ENCODE data around the gene CDC123. TPM values are rescaled to one million over a fixed set of nuclear protein-coding genes. Genes with fewer than 3 reads are reported as not detected.
A peak's percentile ranks its signal among the peaks of the same experiment; 100 is the strongest.

The CDC123 gene
- total RNA-seq, 1 experiment from 2014 or later = 153 TPM

GRCh38 chr10:12235796-12236195 lies 39.8 kb downstream of the CDC123 start:
- H3K27ac Mint-ChIP-seq = no peak overlapping the region
- H3K4me1 Mint-ChIP-seq = no peaks in the 10 kb centered on the region
- ChIA-PET POLR2A (no interaction called here), CTCF (no interaction called here)
- DNase-seq (ENCODE audit: low spot score) (no peak), ATAC-seq (no peak)
- H3K9me3 Mint-ChIP-seq = no peaks in the 10 kb centered on the region
- peaks cover 62% of the 10 kb centered on the region for H3K36me3 Mint-ChIP-seq
- TF ChIP-seq GABPB1 (CRISPR knock-in tag; IDR thresholded peaks at IDR 0.05) (no peak), ELF4 (CRISPR knock-in tag; IDR thresholded peaks at IDR 0.05; ENCODE audit: low read depth) (no peak), E2F1 (CRISPR knock-in tag; IDR thresholded peaks at IDR 0.05) (no peak)
- no peak overlapping the region for H3K4me3 Mint-ChIP-seq
- no peaks in the 10 kb centered on the region for H3K27me3 Mint-ChIP-seq (ENCODE audit: low read depth)

- TF ChIP-seq ZNF317 (CRISPR knock-in tag; IDR thresholded peaks at IDR 0.05; ENCODE audit: borderline replicate concordance, low read depth) (no peak), HMGA2 (CRISPR knock-in tag; IDR thresholded peaks at IDR 0.05) (peak; percentile 57; the same call in 1 of the 2 replicates)
- no peaks in the 10 kb centered on the region for H3K4me1 Mint-ChIP-seq
- CTCF ChIA-PET = no interaction called here
- no peaks in the 10 kb centered on the region for H3K27me3 Mint-ChIP-seq (ENCODE audit: low read depth)
- peaks cover 56% of the 10 kb centered on the region for H3K36me3 Mint-ChIP-seq
- no peak overlapping the region for H3K27ac Mint-ChIP-seq
- DNase-seq (ENCODE audit: low spot score) (no peak), ATAC-seq (no peak)
- no peak overlapping the region for H3K4me3 Mint-ChIP-seq
- POLR2A ChIA-PET = no interaction called here
- H3K9me3 Mint-ChIP-seq = no peaks in the 10 kb centered on the region
These were observed 41.6 kb downstream of the CDC123 start for GRCh38 chr10:12237265-12238220.

DNA sequence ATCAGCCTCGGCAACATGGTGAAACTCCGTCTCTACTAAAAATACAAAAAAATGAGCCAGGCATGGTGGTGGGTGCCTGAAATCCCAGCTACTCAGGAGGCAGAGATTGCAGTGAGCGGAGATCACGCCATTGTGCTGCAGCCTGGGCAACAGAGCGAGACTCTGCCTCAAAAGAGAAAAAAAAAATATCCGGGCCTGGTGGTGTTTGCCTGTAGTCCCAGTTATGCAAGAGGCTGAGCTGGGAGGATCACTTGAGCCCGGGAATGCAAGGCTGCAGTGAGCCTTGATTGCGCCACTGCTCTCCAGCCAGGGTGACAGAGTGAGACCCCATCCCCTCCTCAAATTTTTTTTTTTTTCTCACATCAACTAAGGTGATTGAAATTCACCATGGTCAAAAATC lies 42.8 kb downstream of the CDC123 start:
- no peaks in the 10 kb centered on the region for H3K9me3 Mint-ChIP-seq
- ChIA-PET CTCF (no interaction called here), POLR2A (interaction anchor here (0.7 kb wide), 1 partner anchor 359 kb away, joined by 3 read pairs; no protein-coding TSS in a partner anchor)
- no peak overlapping the region for H3K27ac Mint-ChIP-seq
- H3K4me1 Mint-ChIP-seq = no peaks in the 10 kb centered on the region
- ATAC-seq (no peak), DNase-seq (ENCODE audit: low spot score) (no peak)
- peaks cover 57% of the 10 kb centered on the region for H3K36me3 Mint-ChIP-seq
- TF ChIP-seq, protein P1, sequence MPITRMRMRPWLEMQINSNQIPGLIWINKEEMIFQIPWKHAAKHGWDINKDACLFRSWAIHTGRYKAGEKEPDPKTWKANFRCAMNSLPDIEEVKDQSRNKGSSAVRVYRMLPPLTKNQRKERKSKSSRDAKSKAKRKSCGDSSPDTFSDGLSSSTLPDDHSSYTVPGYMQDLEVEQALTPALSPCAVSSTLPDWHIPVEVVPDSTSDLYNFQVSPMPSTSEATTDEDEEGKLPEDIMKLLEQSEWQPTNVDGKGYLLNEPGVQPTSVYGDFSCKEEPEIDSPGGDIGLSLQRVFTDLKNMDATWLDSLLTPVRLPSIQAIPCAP (CRISPR knock-in tag; IDR thresholded peaks at IDR 0.05) = no peak
- TF ChIP-seq SMAD3 (CRISPR knock-in tag; IDR thresholded peaks at IDR 0.05; ENCODE audit: borderline replicate concordance) (no peak), ERG (CRISPR knock-in tag; IDR thresholded peaks at IDR 0.05) (no peak), HMGA2 (CRISPR knock-in tag; IDR thresholded peaks at IDR 0.05) (no peak), JUN (CRISPR knock-in tag; IDR thresholded peaks at IDR 0.05) (no peak), ZNF416 (CRISPR knock-in tag; IDR thresholded peaks at IDR 0.05) (no peak), FOXK1 (CRISPR knock-in tag; IDR thresholded peaks at IDR 0.05) (no peak), FOXJ3 (CRISPR knock-in tag; IDR thresholded peaks at IDR 0.05; ENCODE audit: borderline replicate concordance) (no peak), CREM (CRISPR knock-in tag; IDR thresholded peaks at IDR 0.05) (no peak), MLX (CRISPR knock-in tag; IDR thresholded peaks at IDR 0.05) (no peak), CREB1 (CRISPR knock-in tag; IDR thresholded peaks at IDR 0.05) (no peak), ZNF138 (CRISPR knock-in tag; conservative IDR thresholded peaks at IDR 0.05) (no peak), SMAD4 (CRISPR knock-in tag; IDR thresholded peaks at IDR 0.05) (no peak), GTF2I (CRISPR knock-in tag; conservative IDR thresholded peaks at IDR 0.05) (no peak)
- TF ChIP-seq, protein P2, sequence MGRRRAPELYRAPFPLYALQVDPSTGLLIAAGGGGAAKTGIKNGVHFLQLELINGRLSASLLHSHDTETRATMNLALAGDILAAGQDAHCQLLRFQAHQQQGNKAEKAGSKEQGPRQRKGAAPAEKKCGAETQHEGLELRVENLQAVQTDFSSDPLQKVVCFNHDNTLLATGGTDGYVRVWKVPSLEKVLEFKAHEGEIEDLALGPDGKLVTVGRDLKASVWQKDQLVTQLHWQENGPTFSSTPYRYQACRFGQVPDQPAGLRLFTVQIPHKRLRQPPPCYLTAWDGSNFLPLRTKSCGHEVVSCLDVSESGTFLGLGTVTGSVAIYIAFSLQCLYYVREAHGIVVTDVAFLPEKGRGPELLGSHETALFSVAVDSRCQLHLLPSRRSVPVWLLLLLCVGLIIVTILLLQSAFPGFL (CRISPR knock-in tag; IDR thresholded peaks at IDR 0.05; ENCODE audit: borderline replicate concordance) = no peak
- TF ChIP-seq, protein P3, sequence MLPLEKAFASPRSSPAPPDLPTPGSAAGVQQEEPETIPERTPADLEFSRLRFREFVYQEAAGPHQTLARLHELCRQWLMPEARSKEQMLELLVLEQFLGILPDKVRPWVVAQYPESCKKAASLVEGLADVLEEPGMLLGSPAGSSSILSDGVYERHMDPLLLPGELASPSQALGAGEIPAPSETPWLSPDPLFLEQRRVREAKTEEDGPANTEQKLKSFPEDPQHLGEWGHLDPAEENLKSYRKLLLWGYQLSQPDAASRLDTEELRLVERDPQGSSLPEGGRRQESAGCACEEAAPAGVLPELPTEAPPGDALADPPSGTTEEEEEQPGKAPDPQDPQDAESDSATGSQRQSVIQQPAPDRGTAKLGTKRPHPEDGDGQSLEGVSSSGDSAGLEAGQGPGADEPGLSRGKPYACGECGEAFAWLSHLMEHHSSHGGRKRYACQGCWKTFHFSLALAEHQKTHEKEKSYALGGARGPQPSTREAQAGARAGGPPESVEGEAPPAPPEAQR (CRISPR knock-in tag; IDR thresholded peaks at IDR 0.05) = no peak
- no peaks in the 10 kb centered on the region for H3K27me3 Mint-ChIP-seq (ENCODE audit: low read depth)
- H3K4me3 Mint-ChIP-seq = no peak overlapping the region
